Measurements from ENCODE around the gene MGAT5. TPM values are rescaled to one million over a fixed set of nuclear protein-coding genes. Genes with fewer than 3 reads are reported as not detected.

The MGAT5 gene
- total RNA-seq = 27.6 and 29.5 TPM in 2 replicates

GRCh38 chr2:134253804-134254203 is at the start of gene MGAT5:
Gene MGAT5 (plus strand): TSS chr2:134254072. CDS start chr2:134254404, 332 bp downstream.

